ENCODE measurements around the gene ELK3. TPM values are rescaled to one million over a fixed set of nuclear protein-coding genes. Genes with fewer than 3 reads are reported as not detected.

Gene ELK3
- total RNA-seq, 1 donor from 2014 or later, result 30.2 TPM

Other genes starting within 250 kb of the ELK3 start
- 2.1 TPM for gene HAL, start 198.0 kb upstream of the ELK3 start, total RNA-seq
- 56.5 TPM for gene LTA4H, start 158.8 kb upstream of the ELK3 start, total RNA-seq
- 77.6 TPM for gene CDK17, start 206.1 kb downstream of the ELK3 start, total RNA-seq

Data from sciatic nerve (tissue), 1 donor.